Choroid plexus epithelial cell (primary cell): Measurements from ENCODE around the gene POLR1B.
"Not testable (repeated sequence)": the region's sequence is repeated elsewhere in the genome, so short reads cannot be mapped to it uniquely, and the experiment has no call there.

Source experiments
- DNase-seq: peaks from one replicate; pipeline ENCODE4 v3.0.0-alpha.2; 2010; ENCODE audit warnings: low read depth
- H3K4me3 ChIP-seq: 2 replicates; pipeline ENCODE4 v1.5.1; 2011; ENCODE audit warnings: low read depth, mild to moderate bottlenecking, control low read depth, low read length, moderate library complexity
- TF ChIP-seq, protein P1 (sequence below): conservative IDR thresholded peaks from 2 replicates; pipeline ENCODE4 v1.5.1; 2011; ENCODE audit warnings: low read depth, mild to moderate bottlenecking, control low read depth, inconsistent platforms, low read length, moderate library complexity

The POLR1B gene

GRCh38 chr2:112607680-112608438 lies 65.6 kb downstream of the POLR1B start:
- no peak overlapping the region for H3K4me3 ChIP-seq
- TF ChIP-seq, protein P1, sequence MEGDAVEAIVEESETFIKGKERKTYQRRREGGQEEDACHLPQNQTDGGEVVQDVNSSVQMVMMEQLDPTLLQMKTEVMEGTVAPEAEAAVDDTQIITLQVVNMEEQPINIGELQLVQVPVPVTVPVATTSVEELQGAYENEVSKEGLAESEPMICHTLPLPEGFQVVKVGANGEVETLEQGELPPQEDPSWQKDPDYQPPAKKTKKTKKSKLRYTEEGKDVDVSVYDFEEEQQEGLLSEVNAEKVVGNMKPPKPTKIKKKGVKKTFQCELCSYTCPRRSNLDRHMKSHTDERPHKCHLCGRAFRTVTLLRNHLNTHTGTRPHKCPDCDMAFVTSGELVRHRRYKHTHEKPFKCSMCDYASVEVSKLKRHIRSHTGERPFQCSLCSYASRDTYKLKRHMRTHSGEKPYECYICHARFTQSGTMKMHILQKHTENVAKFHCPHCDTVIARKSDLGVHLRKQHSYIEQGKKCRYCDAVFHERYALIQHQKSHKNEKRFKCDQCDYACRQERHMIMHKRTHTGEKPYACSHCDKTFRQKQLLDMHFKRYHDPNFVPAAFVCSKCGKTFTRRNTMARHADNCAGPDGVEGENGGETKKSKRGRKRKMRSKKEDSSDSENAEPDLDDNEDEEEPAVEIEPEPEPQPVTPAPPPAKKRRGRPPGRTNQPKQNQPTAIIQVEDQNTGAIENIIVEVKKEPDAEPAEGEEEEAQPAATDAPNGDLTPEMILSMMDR, result no peak
- DNase-seq, result no peak

DNA sequence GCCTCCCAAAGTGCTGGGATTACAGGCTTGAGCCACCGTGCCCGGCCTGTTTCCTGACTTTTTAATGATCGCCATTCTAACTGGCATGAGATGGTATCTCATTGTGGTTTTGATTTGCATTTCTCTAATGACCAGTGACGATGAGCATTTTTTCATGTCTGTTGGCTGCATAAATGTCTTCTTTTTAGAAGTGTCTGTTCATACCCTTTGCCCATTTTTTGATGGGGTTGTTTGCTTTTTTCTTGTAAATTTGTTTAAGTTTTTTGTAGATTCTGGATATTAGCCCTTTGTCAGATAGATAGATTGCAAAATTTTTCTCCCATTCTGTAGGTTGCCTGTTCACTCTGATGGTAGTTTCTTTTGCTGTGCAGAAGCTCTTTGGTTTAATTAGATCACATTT lies 67.1 kb downstream of the POLR1B start:
- DNase-seq, result not testable (repeated sequence)

DNA sequence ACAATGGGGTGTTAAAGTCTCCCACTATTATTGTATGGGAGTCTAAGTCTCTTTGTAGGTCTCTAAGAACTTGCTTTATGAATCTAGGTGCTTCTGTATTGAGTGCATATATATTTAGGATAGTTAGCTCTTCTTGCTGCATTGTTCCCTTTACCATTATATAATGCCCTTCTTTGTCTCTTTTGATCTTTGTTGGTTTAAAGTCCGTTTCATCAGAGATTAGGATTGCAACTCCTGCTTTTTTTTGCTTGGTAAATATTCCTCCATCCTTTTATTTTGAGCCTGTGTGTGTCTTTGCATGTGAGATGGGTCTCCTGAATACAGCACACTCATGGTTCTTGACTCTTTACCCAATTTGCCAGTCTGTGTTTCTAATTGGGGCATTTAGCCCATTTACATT lies 70.0 kb downstream of the POLR1B start:
- not testable (repeated sequence) for DNase-seq, H3K4me3 ChIP-seq

More for the DNA sequence above, 67.1 kb downstream of the POLR1B start:
- H3K4me3 ChIP-seq, result not testable (repeated sequence)

DNA sequence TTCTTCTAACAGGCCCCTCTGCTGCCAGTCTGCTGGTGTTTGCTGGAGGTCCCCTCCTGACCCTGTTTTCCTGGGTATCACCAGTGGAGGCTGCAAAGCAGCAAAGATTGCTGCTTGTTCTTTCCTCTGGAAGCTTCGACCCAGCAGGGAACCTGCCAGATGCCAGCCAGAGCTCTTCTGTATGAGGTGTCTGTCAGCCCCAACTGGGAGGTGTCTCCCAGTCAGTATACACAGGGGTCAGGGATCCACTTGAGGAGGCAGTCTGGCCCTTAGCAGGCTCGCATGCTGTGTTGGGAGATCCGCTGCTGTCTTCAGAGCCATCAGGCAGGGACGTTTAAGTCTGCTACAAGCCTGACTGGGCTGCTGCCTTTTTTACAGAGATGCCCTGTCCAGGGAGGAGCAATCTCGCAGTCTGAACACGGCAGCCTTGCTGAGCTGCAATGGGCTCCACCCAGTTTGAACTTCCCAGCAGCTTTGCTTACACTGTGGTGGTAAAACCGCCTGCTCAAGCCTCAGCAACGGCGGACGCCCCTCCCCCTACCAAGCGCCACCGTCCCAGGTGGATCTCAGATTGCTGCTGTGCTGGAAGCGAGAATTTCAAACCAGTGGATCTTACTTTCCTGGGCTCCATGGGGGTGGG lies 72.1 kb downstream of the POLR1B start:
- TF ChIP-seq, protein P1, result no peak
- H3K4me3 ChIP-seq, result no peak overlapping the region
- DNase-seq, result peak; percentile 46

GRCh38 chr2:112615051-112615450 lies 72.8 kb downstream of the POLR1B start:
- DNase-seq, result no peak
- no peak overlapping the region for H3K4me3 ChIP-seq
- TF ChIP-seq, protein P1, result no peak

GRCh38 chr2:112615798-112616197 lies 73.5 kb downstream of the POLR1B start:
- not testable (repeated sequence) for H3K4me3 ChIP-seq, DNase-seq

GRCh38 chr2:112618383-112618782 lies 76.1 kb downstream of the POLR1B start:
- no peak overlapping the region for H3K4me3 ChIP-seq
- DNase-seq, result no peak
- TF ChIP-seq, protein P1, result no peak

- DNase-seq, result peak; percentile 81
- TF ChIP-seq, protein P1, result no peak
- H3K4me3 ChIP-seq, result peak overlapping the region; percentile 25
Measured at GRCh38 chr2:112621790-112622527, 79.7 kb downstream of the POLR1B start.
